Keratinocyte (primary cell): ENCODE data around the gene BHLHE40. TPM values are rescaled to one million over a fixed set of nuclear protein-coding genes. Genes with fewer than 3 reads are reported as not detected.
"Not testable (repeated sequence)": the region's sequence is repeated elsewhere in the genome, so short reads cannot be mapped to it uniquely, and the experiment has no call there.

ENCODE experiments used
- DNase-seq: peaks from one replicate; pipeline ENCODE4 v3.0.0-alpha.2; 2011; ENCODE audit warnings: low read depth, missing footprints, low spot score
- FAIRE-seq: peaks from 2 replicates; lab custom pipeline; 2011; peaks lifted over from hg19 to GRCh38; lab: Jason Lieb, UNC
- H2AFZ ChIP-seq: 2 replicates; pipeline ENCODE4 v1.6.0; 2012; ENCODE audit warnings: low read length, control low read depth, inconsistent platforms; ENCODE audit not compliant: control insufficient read depth
- H3K27ac ChIP-seq: 2 replicates; pipeline ENCODE4 v1.5.1; 2011; ENCODE audit warnings: low read length; ENCODE audit not compliant: control insufficient read depth, insufficient read depth
- H3K27me3 ChIP-seq: 3 replicates; pipeline ENCODE4 v1.6.0; 2011; ENCODE audit warnings: low read length; ENCODE audit not compliant: control insufficient read depth, insufficient read depth; ENCODE audit errors: extremely low read depth
- H3K36me3 ChIP-seq, 2 experiments: 2 replicates in 1 of 2; 3 replicates in 1 of 2; pipeline ENCODE4 v1.5.1; 2011; ENCODE audit warnings: low read length in 2 of 2, mild to moderate bottlenecking in 1 of 2; ENCODE audit not compliant: control insufficient read depth in 2 of 2, insufficient read depth in 2 of 2; ENCODE audit errors: extremely low read depth in 1 of 2
- H3K4me1 ChIP-seq: 3 replicates; pipeline ENCODE4 v1.5.1; 2011; ENCODE audit warnings: low read length; ENCODE audit not compliant: control insufficient read depth, insufficient read depth; ENCODE audit errors: extremely low read depth
- H3K4me2 ChIP-seq: 3 replicates; pipeline ENCODE4 v1.6.0; 2011; ENCODE audit warnings: low read depth, low read length; ENCODE audit not compliant: control insufficient read depth, insufficient read depth; ENCODE audit errors: extremely low read depth
- H3K4me3 ChIP-seq, 3 experiments: fragments of 200-600 bp in 1 of 3; sonication (generic) in 1 of 3; 2 replicates in 2 of 3; 3 replicates in 1 of 3; pipeline ENCODE4 v1.5.1; 2011 to 2016; ENCODE audit warnings: low read length in 3 of 3, mild to moderate bottlenecking in 3 of 3, control low read depth in 2 of 3, inconsistent platforms in 1 of 3, low read depth in 1 of 3, mixed read lengths in 1 of 3, mixed run types in 1 of 3, moderate library complexity in 1 of 3; ENCODE audit not compliant: control insufficient read depth in 2 of 3, insufficient read depth in 2 of 3; ENCODE audit errors: extremely low read depth in 1 of 3
- H3K79me2 ChIP-seq: 2 replicates; pipeline ENCODE4 v1.6.0; 2012; ENCODE audit warnings: low read length; ENCODE audit not compliant: control insufficient read depth, insufficient read depth
- H3K9ac ChIP-seq: 3 replicates; pipeline ENCODE4 v1.6.0; 2011; ENCODE audit warnings: low read length; ENCODE audit not compliant: control insufficient read depth, insufficient read depth; ENCODE audit errors: extremely low read depth
- H3K9me1 ChIP-seq: 3 replicates; pipeline ENCODE4 v1.6.0; 2011; ENCODE audit warnings: low read length; ENCODE audit not compliant: control insufficient read depth, insufficient read depth; ENCODE audit errors: extremely low read depth
- H3K9me3 ChIP-seq: 2 replicates; pipeline ENCODE4 v1.5.1; 2012; ENCODE audit warnings: low read depth, low read length; ENCODE audit not compliant: control insufficient read depth
- H4K20me1 ChIP-seq: 3 replicates; pipeline ENCODE4 v1.6.0; 2011; ENCODE audit warnings: low read length; ENCODE audit not compliant: control insufficient read depth, insufficient read depth; ENCODE audit errors: extremely low read depth
- CTCF ChIP-seq, 3 experiments: IDR thresholded peaks in 1 of 3; conservative IDR thresholded peaks in 1 of 3; optimal IDR thresholded peaks in 1 of 3; 2 replicates in 2 of 3; 3 replicates in 1 of 3; pipeline versions ENCODE3 to v1.5.1; 2011; ENCODE audit warnings: low read length in 3 of 3, mild to moderate bottlenecking in 3 of 3, moderate library complexity in 2 of 3, control low read depth in 1 of 3, inconsistent platforms in 1 of 3; ENCODE audit not compliant: insufficient read depth in 2 of 3; ENCODE audit errors: extremely low read depth in 1 of 3
- EZH2 ChIP-seq: IDR thresholded peaks from one replicate; pipeline ENCODE4 v1.6.1; 2012; ENCODE audit warnings: inconsistent platforms, mild to moderate bottlenecking, low read length, moderate library complexity
- dilution Hi-C: fragments of 300-500 bp; cut with MboI; formaldehyde crosslinking; loops from one replicate; pipeline ENCODE4 v1.7.0; 2020; ENCODE audit warnings: low sequenced_read_pairs; ENCODE audit not compliant: extremely low pct_ligation_motif_present
- polyA plus RNA-seq, 5 experiments: library from polyadenylated mRNA; depleted of rRNA in 3 of 5; stranded (reverse) in 3 of 5; stranded (forward) in 1 of 5; unstranded in 1 of 5; fragments of >200 nt; gene quantifications; 1 replicate in 1 of 5; 2 replicates in 3 of 5; 3 replicates in 1 of 5; pipeline versions ENCODE4 v1.2.1 to v1.2.3, GENCODE V29; 2011 to 2012; ENCODE audit warnings: missing spikeins in 2 of 5, low read depth in 1 of 5, low replicate concordance in 1 of 5

The BHLHE40 gene
- polyA plus RNA-seq, 1 donor (not counting 4 experiments of a cell fraction or from before 2014, with no cell fraction given), result 95.7 TPM

- H3K4me2 ChIP-seq, result no peak overlapping the region
- DNase-seq (no peak), FAIRE-seq (no peak)
- no peaks in the 10 kb centered on the region for H3K79me2 ChIP-seq
- no peaks in the 10 kb centered on the region for H3K36me3 ChIP-seq
- H3K9me1 ChIP-seq, result no peaks in the 10 kb centered on the region
- no peaks in the 10 kb centered on the region for H3K4me1 ChIP-seq
- H3K27me3 ChIP-seq, result no peaks in the 10 kb centered on the region
- no peaks in the 10 kb centered on the region for H3K9me3 ChIP-seq
- no peaks in the 10 kb centered on the region for H4K20me1 ChIP-seq
- H3K9ac ChIP-seq, result no peak overlapping the region
- H2AFZ ChIP-seq, result no peak overlapping the region
- dilution Hi-C loops, result no loop called here
- TF ChIP-seq CTCF (optimal IDR thresholded peaks at IDR 0.05 in 1 of 3, IDR thresholded peaks at IDR 0.05 in 1 of 3, conservative IDR thresholded peaks at IDR 0.05 in 1 of 3; ENCODE audit: extremely low read depth in 1 of 3, insufficient read depth in 2 of 3, low read length in 3 of 3) (no peak), EZH2 (no peak)
- H3K27ac ChIP-seq, result no peak overlapping the region
- no peak overlapping the region for H3K4me3 ChIP-seq
Observed at GRCh38 chr3:4963669-4964570, 15.3 kb upstream of the BHLHE40 start.

- H3K9me1 ChIP-seq, H3K9ac ChIP-seq, DNase-seq, H3K4me1 ChIP-seq, FAIRE-seq, H3K4me3 ChIP-seq, H3K27me3 ChIP-seq, H3K9me3 ChIP-seq, dilution Hi-C loops, H3K27ac ChIP-seq, H3K4me2 ChIP-seq, H3K36me3 ChIP-seq, H2AFZ ChIP-seq, H3K79me2 ChIP-seq, H4K20me1 ChIP-seq: not testable (repeated sequence)
Observed at GRCh38 chr3:4966006-4966405, 13.2 kb upstream of the BHLHE40 start.

- H4K20me1 ChIP-seq, H3K4me3 ChIP-seq, dilution Hi-C loops, H3K27me3 ChIP-seq, H3K36me3 ChIP-seq, H3K9ac ChIP-seq, H3K9me3 ChIP-seq, H3K79me2 ChIP-seq, H3K9me1 ChIP-seq, H3K4me1 ChIP-seq, DNase-seq, FAIRE-seq, H2AFZ ChIP-seq, H3K27ac ChIP-seq, H3K4me2 ChIP-seq: not testable (repeated sequence)
Observed at GRCh38 chr3:4967683-4968082, 11.6 kb upstream of the BHLHE40 start.

GRCh38 chr3:4971437-4971836, 7.8 kb upstream of the BHLHE40 start:
- not testable (repeated sequence) for H3K4me2 ChIP-seq

More at GRCh38 chr3:4971437-4971836, 7.8 kb upstream of the BHLHE40 start:
- FAIRE-seq, H3K9me3 ChIP-seq, H3K9me1 ChIP-seq, H3K79me2 ChIP-seq, H3K36me3 ChIP-seq, H3K4me3 ChIP-seq, H3K27ac ChIP-seq, H3K4me1 ChIP-seq, DNase-seq, H2AFZ ChIP-seq, H3K9ac ChIP-seq, H4K20me1 ChIP-seq, dilution Hi-C loops, H3K27me3 ChIP-seq: not testable (repeated sequence)
